Sigmoid colon (tissue), 3 donors: ENCODE measurements around the gene RPAP3.

ENCODE experiments used
- CTCF ChIP-seq, 4 experiments: fragments of 450-650 bp in 3 of 4; fragments of 200-600 bp in 1 of 4; IDR thresholded peaks; one replicate each; pipeline ENCODE4 v1.5.1; 2016 to 2019; ENCODE audit warnings: antibody characterized with exemption in 4 of 4, mild to moderate bottlenecking in 3 of 4, moderate library complexity in 2 of 4
- POLR2A ChIP-seq, 2 donors: fragments of 450-650 bp; IDR thresholded peaks; one replicate each; pipeline ENCODE4 v1.6.1; 2016; ENCODE audit warnings: antibody characterized with exemption in 2 of 2, mild to moderate bottlenecking in 2 of 2, moderate library complexity in 2 of 2

- TF ChIP-seq CTCF (IDR thresholded peaks at IDR 0.05) (no peak), POLR2A (IDR thresholded peaks at IDR 0.05) (no peak)
Measured at GRCh38 chr12:47725091-47725772, 19.4 kb upstream of the RPAP3 start, which contains the start of gene ENDOU.
